SK-N-MC (cell line): ENCODE data around the gene RPP30.

Source experiments
- EZH2 ChIP-seq: fragments of 200-600 bp; sonication (generic); IDR thresholded peaks from one replicate; pipeline ENCODE4 v1.6.1; 2017; ENCODE audit warnings: antibody characterized with exemption
- POLR2AphosphoS5 ChIP-seq: IDR thresholded peaks from 2 replicates; pipeline ENCODE4 v1.6.1; 2012; ENCODE audit warnings: mild to moderate bottlenecking, low read depth, low read length, borderline replicate concordance

- TF ChIP-seq EZH2 (no peak), POLR2AphosphoS5 (peak; percentile 74)
These were observed at the start of gene RPP30 for GRCh38 chr10:90871766-90872647.
